CD4-positive, alpha-beta T cell (primary cell): ENCODE measurements around the gene EVPL. TPM values are rescaled to one million over a fixed set of nuclear protein-coding genes. Genes with fewer than 3 reads are reported as not detected.

Source experiments
- ATAC-seq: fragments of 200-7000 bp; cut with Tn5 transposase; one replicate; pipeline ENCODE4 v1.10.0; 2022; ENCODE audit warnings: mild to moderate bottlenecking; ENCODE audit not compliant: poor library complexity
- CTCF ChIA-PET: fragments of 350-600 bp; sonication (Branson Sonifier 250); formaldehyde crosslinking; loops from one replicate; lab custom pipeline; 2021; ENCODE audit warnings: antibody characterized with exemption, inconsistent platforms; lab: Charles Lee
- POLR2A ChIA-PET: fragments of 350-600 bp; sonication (Branson Sonifier 250); formaldehyde crosslinking; loops from one replicate; lab custom pipeline; 2021; ENCODE audit warnings: antibody characterized with exemption, inconsistent platforms; lab: Charles Lee
- DNase-seq, 14 experiments: peaks; one replicate each; pipeline ENCODE4 v3.0.0-alpha.2; 2013 to 2020; ENCODE audit warnings: mixed read lengths in 2 of 14
- H3K27ac ChIP-seq, 2 donors: one replicate each; pipeline versions ENCODE4 v1.5.1 to v1.7.0; 2013; ENCODE audit warnings: low read length in 2 of 2, low read depth in 1 of 2, mild to moderate bottlenecking in 1 of 2
- H3K27me3 ChIP-seq, 2 experiments: 1 replicate in 1 of 2; 2 replicates in 1 of 2; pipeline versions ENCODE4 v1.6.1 to v1.7.0; 2013; ENCODE audit warnings: low read length in 2 of 2, control low read depth in 1 of 2, mild to moderate bottlenecking in 1 of 2, moderate library complexity in 1 of 2; ENCODE audit not compliant: insufficient read depth in 2 of 2, control insufficient read depth in 1 of 2
- H3K36me3 ChIP-seq: one replicate; pipeline ENCODE4 v1.6.1; 2013; ENCODE audit warnings: low read length, control low read depth; ENCODE audit not compliant: insufficient read depth
- H3K4me1 ChIP-seq: one replicate; pipeline ENCODE4 v1.6.1; 2013; ENCODE audit warnings: low read length, control low read depth; ENCODE audit not compliant: insufficient read depth
- H3K4me3 ChIP-seq: one replicate; pipeline ENCODE4 v1.5.1; 2013; ENCODE audit warnings: mild to moderate bottlenecking, low read length, moderate library complexity
- H3K9me3 ChIP-seq, 2 experiments: 1 replicate in 1 of 2; 2 replicates in 1 of 2; pipeline versions ENCODE4 v1.6.1 to v1.7.0; 2013; ENCODE audit warnings: low read length in 2 of 2, mild to moderate bottlenecking in 2 of 2, control low read depth in 1 of 2, moderate library complexity in 1 of 2; ENCODE audit not compliant: control insufficient read depth in 1 of 2, insufficient read depth in 1 of 2
- H3K27ac Mint-ChIP-seq: one replicate; pipeline ENCODE4 v1.8.0; 2020; ENCODE audit warnings: mixed read lengths
- H3K27me3 Mint-ChIP-seq: one replicate; pipeline ENCODE4 v1.8.0; 2021; ENCODE audit warnings: mixed read lengths
- H3K36me3 Mint-ChIP-seq: one replicate; pipeline ENCODE4 v1.8.0; 2021; ENCODE audit warnings: low read depth, mixed read lengths
- H3K4me1 Mint-ChIP-seq: one replicate; pipeline ENCODE4 v1.8.0; 2021; ENCODE audit warnings: low read depth, mixed read lengths
- H3K4me3 Mint-ChIP-seq: one replicate; pipeline ENCODE4 v1.8.0; 2020; ENCODE audit warnings: mild to moderate bottlenecking, mixed read lengths
- H3K9me3 Mint-ChIP-seq: one replicate; pipeline ENCODE4 v1.8.0; 2020; ENCODE audit warnings: mixed read lengths
- CTCF ChIP-seq: fragments of 200-600 bp; IDR thresholded peaks from one replicate; pipeline ENCODE4 v1.8.0; 2022; ENCODE audit warnings: antibody characterized with exemption, mild to moderate bottlenecking
- intact Hi-C, 2 experiments: fragments of 100-400 bp; cut with DNase I in 1 of 2; cut with micrococcal nuclease in 1 of 2; formaldehyde crosslinking; loops; one replicate each; pipeline versions ENCODE4 v1.15.1 to v1.9.0; 2023 to 2025; cut with DNase I, micrococcal nuclease
- total RNA-seq, 174 experiments: library from RNA in 2 of 174; stranded (reverse) in 2 of 174; gene quantifications; one replicate each; pipeline ENCODE4 v1.2.3 and lab custom pipeline; 2021 to 2026

The EVPL gene
- total RNA-seq, 2 experiments from 2014 or later = 0.14 to 0.38 TPM

DNA sequence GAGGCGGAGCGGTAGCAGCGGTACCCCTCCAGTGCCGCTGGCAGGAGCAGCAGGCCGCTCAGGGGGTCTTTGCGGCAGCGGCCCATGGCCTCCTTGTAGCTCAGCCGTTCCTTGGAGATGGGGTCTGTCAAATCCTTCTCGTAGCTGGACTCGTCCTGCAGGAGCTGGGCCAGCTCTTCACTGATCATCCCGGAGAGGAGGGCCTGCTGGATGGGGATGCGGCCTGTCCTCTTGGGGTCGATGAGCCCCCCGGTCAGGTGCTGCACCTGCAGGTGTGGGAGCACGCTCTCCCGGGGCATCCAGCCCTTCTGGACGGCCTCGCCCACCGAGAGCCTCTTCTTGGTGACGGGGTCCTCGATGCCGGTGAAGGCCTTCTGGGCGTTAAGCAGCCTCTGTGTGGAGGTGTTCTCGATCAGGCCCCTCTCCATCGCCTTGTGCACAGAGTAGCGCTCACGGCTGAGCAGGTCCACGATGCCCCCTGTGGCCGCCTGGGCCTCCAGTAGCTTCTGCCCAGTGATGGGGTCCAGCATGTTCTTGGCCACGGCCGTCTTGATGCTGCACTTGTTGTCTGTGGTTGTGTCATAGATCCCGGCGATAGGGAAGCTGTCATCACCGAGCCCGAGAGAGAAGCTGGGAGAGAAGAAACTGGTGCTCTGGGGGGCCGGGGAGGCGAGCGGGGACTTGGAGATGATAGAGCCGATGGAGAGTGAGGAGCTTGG, 19.8 kb downstream of the EVPL start:
- no peak overlapping the region for H3K4me3 ChIP-seq
- Mint-ChIP-seq H3K4me3 (no peak overlapping the region), H3K36me3 (peaks cover 4% of the 10 kb centered on the region), H3K4me1 (no peaks in the 10 kb centered on the region), H3K27me3 (no peaks in the 10 kb centered on the region), H3K9me3 (no peaks in the 10 kb centered on the region), H3K27ac (no peak overlapping the region)
- H3K4me1 ChIP-seq = no peaks in the 10 kb centered on the region
- ChIA-PET CTCF (no interaction called here), POLR2A (no interaction called here)
- DNase-seq (peak in 1 of 14 experiments; percentile 29), ATAC-seq (no peak)
- H3K27me3 ChIP-seq = no peaks in the 10 kb centered on the region
- intact Hi-C loops = loop anchor here in 1 of 2 experiments (5.0 kb wide), 1 partner anchor 245 kb away; no protein-coding TSS in a partner anchor
- no peaks in the 10 kb centered on the region for H3K36me3 ChIP-seq
- no peaks in the 10 kb centered on the region for H3K9me3 ChIP-seq
- no peak for TF ChIP-seq CTCF
- H3K27ac ChIP-seq = no peak overlapping the region

- ChIA-PET POLR2A (interaction anchor here (0.9 kb wide), 1 partner anchor 100 kb away, joined by 4 read pairs; no protein-coding TSS in a partner anchor), CTCF (interaction anchor here (0.6 to 2.9 kb wide), 8 partner anchors 8 to 100 kb away, joined by 3 to 13 read pairs (median 4); partner anchors contain the start of gene EXOC7)
- no peak overlapping the region for H3K4me3 Mint-ChIP-seq
- H3K36me3 ChIP-seq = peaks cover 6% of the 10 kb centered on the region
- no peak overlapping the region for H3K27ac ChIP-seq
- peak; percentile 55 for ATAC-seq
- no peaks in the 10 kb centered on the region for H3K27me3 ChIP-seq
- H3K36me3 Mint-ChIP-seq = peaks cover 4% of the 10 kb centered on the region
- intact Hi-C loops = loop anchor here (1.0 to 5.0 kb wide), 2 partner anchors 100 to 243 kb away; no protein-coding TSS in a partner anchor
- no peak overlapping the region for H3K27ac Mint-ChIP-seq
- DNase-seq = peak; percentile 63 to 90 (median 78)
- no peaks in the 10 kb centered on the region for H3K9me3 ChIP-seq
- TF ChIP-seq CTCF = peak; percentile 77
- no peaks in the 10 kb centered on the region for H3K9me3 Mint-ChIP-seq
- H3K4me3 ChIP-seq = no peak overlapping the region
- no peaks in the 10 kb centered on the region for H3K27me3 Mint-ChIP-seq
- H3K4me1 ChIP-seq = no peaks in the 10 kb centered on the region
- no peaks in the 10 kb centered on the region for H3K4me1 Mint-ChIP-seq
Measured at GRCh38 chr17:76005263-76006149, 21.6 kb downstream of the EVPL start.

DNA sequence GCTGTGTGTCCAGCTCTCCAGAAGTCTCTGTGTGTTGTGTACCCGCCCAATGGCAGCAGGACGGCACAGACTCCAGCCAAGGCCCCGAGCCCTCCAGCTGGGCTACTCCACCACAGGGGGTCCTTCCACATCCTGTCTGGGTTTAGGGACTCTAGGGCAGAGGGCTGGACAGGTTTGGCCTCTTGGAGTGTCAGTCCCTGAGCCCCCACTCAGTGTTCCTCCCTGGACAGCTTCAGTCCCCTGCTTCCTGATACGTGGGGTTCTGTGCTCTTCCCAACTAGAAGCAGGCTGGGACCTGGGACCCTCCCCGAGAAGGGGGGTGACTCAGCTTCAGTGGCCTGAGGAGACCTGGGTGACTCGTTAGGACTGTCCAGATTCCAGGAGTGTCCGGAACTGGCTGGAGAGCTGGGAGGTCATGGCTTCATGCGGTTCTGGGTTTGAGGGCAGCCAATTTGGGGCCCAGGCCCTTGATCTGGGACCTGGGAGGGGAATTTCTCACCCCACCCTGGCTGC, 22.3 kb downstream of the EVPL start:
- no peak for ATAC-seq
- Mint-ChIP-seq H3K27me3 (no peaks in the 10 kb centered on the region), H3K27ac (no peak overlapping the region), H3K36me3 (peaks cover 4% of the 10 kb centered on the region), H3K4me1 (no peaks in the 10 kb centered on the region), H3K9me3 (no peaks in the 10 kb centered on the region), H3K4me3 (no peak overlapping the region)
- Histone ChIP-seq H3K4me3 (no peak overlapping the region), H3K9me3 (no peaks in the 10 kb centered on the region), H3K27me3 (no peaks in the 10 kb centered on the region), H3K27ac (no peak overlapping the region), H3K36me3 (peaks cover 8% of the 10 kb centered on the region), H3K4me1 (no peaks in the 10 kb centered on the region)
- peak in 1 of 14 experiments; percentile 17 for DNase-seq
- CTCF ChIA-PET = interaction anchor here (0.7 to 2.9 kb wide), 6 partner anchors 8 to 99 kb away, joined by 3 to 13 read pairs (median 4); partner anchors contain the start of gene EXOC7
- TF ChIP-seq CTCF = no peak
- intact Hi-C loops = loop anchor here (1.0 to 5.0 kb wide), 2 partner anchors 100 to 243 kb away; no protein-coding TSS in a partner anchor
- POLR2A ChIA-PET = interaction anchor here (0.9 kb wide), 1 partner anchor 100 kb away, joined by 4 read pairs; no protein-coding TSS in a partner anchor
